T-helper 22 cell (primary cell): ENCODE results near the gene SYNGR4.
A peak's percentile ranks its signal among the peaks of the same experiment; 100 is the strongest.

Experiments
- DNase-seq: peaks from one replicate; pipeline ENCODE4 v3.0.0-alpha.2; 2020; ENCODE audit warnings: low read depth

Gene SYNGR4

DNA sequence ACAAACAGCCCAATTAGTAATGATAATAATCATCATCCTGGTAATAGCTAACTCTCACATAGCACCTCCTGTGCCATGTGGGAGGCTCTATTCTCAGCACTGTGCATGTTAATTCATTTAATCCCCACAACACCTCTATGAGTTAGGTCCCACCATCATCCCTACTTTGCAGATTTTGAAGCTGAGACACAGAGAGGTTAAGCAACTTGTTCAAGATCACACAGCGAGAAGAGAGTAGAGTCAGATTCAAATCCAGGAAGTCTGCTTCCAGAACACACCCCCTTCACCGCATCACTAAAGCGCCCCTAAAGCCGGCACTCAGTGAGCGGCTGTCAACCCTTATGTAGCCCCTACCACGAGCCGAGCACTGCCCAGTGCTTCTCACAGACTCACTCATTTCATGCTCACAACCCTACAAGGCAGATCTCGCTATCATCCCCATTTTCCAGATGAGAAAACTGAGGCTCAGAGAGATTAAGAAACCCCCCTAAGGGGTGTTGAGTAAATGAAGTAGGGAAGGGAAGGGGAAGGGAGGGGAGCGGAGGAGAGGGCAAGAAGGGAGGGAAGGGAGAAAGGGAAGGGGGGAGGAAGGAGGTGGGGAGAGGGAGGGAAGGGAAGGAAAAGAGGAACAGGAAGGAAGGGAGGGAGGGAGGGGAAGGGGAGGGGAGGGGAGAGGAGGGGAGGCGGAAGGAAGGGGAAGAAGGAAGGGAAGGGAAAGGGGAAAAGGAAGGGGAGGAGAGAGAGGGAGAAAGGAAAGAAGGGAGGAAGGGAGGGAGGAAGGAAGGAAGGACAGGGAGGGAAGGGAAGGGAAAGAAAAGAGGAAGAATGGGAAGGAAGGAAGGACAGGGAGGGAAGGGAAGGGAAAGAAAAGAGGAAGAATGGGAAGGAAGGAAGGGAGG, 22.4 kb upstream of the SYNGR4 start:
- no peak for DNase-seq

DNA sequence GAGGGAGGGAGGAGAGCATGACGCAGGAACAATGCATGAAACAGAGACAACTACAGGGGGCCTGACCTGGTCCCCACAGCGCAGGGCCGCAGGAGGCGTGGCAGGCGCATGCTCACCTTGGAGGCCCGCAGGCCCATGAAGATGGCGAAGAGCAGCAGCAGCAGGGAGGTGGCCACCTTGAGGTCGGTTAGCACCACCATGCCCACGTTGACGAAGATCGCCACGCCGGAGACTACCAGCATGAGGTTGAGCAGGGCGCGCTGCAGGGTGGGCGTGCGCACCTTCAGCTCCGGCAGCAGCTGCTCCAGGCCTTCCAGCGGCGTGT, 21.8 kb upstream of the SYNGR4 start:
- no peak for DNase-seq

DNA sequence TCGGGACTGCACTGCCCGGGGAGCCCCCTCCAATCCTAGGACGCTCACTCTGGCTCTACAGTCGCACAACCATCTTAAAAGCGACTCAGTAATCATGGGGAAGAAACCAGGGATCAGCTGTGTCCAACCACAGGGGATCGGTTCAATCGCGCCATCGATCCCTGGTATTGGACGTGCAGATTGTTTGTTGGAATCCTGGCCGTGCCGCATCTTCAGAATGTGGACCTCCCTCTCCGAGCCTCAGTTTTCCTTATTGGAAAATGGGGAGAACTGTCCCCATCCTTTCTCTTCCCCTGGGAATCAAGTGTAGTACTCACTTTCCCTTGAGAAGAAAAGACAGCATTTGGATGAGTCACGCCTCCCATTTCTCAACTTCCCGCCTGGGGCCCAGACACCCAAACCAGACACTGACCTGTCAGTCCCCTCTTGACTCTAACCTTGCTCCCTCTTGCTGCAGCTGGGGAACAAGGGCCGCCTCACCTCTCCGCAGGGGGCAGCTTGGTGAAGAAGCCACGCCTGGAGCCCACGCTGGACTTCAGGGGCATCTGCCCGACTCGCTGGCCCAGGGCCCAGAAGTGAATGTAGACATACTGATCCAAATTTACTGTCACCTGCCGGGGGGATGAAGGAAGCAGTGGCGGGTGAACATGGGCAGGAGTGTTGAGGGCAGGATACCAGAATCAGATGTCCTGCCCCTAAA, 21.2 kb upstream of the SYNGR4 start:
- DNase-seq, result no peak

DNA sequence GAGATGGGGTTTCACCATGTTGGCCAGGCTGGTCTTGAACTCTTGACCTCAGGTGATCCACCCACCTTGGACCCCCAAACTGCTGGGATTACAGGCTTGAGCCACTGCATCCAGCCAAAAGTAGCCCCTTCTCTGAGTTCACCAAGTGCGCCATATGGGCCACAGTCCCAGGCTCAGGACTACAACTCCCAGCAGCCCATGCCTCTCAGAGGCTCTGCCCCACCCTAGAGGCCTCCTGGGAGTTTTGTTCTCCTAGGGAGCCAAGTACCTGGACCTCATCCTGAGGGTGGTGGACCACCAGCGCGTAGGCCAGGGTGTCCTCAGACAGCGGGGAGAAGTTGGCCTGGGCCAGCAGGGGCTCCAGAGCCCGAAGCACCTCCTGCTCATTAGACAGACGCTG, 19.3 kb upstream of the SYNGR4 start:
- no peak for DNase-seq

DNA sequence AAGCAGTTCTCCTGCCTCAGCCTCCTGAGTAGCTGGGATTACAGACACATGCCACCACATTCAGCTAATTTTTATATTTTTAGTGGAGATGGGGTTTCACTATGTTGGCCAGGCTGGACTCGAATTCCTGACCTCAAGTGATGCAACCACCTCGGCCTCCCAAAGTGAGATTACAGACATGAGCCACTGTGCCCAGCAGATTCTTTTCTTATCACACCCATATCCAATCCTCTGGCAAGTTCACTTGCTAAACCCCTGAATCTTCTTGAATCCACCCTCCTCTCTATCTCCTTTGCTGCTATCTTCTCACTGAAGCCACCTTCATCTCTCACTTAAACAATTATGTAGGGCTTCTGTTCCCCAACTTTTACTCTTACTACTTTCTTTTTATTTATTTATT, 18.0 kb upstream of the SYNGR4 start:
- no peak for DNase-seq

DNA sequence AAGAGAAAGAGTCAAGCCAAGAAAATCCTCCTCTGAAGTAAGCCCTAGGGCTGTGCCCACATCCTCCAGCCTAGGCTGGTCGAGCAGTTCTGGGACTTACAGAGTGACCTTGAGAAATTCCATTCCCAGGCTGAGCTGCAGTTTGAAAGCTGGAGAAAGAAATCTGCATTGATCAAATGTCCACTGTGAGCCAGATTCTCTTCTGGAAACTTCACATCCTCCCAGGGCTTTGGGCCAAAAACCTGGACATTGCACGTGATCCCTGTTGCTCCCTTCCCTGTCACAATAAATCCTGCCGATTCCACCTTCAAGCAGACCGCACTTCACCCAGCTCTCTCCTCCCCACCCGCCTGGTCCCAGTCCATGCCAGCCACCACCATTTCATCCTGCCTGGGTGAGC, 16.1 kb upstream of the SYNGR4 start:
- DNase-seq, result no peak

DNA sequence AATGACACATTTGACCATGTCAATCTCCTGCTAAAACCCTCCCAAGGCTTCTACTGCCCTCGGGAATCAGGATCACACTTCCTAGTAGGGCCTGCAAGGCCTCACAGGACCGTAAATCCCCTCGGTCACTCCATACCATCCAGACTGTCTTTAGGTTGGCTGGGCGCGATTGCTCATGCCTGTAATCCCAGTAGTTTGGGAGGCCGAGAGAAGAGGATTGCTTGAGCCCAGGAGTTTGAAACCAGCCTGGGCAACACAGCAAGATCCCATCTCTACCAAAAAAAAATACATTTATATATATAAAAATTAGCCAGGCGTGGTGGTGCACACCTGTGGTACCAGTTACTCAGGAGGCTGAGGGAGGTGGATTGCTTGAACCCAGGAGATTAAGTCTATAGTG, 15.4 kb upstream of the SYNGR4 start:
- DNase-seq, result no peak

DNA sequence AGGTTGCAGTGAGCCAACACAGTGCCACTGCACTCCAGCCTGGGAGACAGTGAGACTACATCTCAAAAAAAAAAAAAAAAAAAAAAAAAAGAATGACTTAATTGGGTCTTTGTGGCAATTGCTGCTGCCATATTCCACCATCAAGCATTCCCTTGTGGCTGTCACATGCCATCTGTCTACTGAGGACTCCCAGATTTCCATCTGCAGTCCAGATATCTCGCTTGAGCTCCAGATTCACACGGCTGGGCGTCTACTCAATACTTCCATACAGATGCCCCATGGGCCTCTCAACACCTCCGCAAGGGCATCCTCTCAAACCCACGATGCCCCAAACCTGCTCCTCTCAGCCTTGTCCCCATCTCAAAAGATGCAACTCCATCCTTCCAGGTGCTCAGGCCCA, 13.3 kb upstream of the SYNGR4 start:
- DNase-seq, result no peak

DNA sequence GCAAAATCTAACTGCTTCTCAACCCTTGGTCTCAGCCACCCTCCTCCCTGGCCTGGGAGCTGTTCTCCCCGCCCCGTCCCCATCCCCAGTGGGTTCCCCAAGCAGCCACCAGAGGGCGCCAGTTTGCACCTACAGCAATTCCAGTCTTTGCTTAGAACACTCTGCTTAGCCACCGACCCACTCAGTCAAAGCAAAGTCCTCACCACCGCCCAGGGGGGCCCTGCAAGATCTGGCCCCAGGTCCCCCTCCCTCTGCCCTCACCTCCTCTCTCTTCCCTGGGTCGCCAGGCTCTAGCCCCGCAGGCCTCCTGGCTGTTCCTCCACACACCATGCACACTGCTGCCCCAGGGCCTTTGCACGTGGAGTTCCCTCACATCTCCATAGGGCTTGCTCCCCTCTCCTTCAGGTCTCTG, 12.8 kb upstream of the SYNGR4 start:
- DNase-seq, result peak; percentile 29

DNA sequence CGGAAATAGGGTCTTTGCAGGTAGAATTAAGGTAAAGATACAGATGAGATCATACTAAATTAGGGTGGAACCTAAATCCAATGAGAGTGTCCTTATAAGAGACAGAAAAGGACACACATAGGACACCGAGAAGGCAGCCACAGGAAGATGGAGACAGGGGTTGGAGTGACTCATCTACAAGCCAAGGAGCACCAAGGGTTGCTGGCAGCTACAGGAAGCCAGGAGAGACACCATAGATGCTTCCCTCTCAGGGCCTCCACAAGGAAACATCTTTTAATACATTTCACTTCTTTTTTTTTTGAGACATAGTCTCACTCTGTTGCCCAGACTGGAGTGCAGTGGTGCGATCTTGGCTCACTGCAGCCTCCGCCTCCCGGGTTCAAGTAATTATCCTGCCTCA, 10.5 kb upstream of the SYNGR4 start:
- DNase-seq, result no peak

DNA sequence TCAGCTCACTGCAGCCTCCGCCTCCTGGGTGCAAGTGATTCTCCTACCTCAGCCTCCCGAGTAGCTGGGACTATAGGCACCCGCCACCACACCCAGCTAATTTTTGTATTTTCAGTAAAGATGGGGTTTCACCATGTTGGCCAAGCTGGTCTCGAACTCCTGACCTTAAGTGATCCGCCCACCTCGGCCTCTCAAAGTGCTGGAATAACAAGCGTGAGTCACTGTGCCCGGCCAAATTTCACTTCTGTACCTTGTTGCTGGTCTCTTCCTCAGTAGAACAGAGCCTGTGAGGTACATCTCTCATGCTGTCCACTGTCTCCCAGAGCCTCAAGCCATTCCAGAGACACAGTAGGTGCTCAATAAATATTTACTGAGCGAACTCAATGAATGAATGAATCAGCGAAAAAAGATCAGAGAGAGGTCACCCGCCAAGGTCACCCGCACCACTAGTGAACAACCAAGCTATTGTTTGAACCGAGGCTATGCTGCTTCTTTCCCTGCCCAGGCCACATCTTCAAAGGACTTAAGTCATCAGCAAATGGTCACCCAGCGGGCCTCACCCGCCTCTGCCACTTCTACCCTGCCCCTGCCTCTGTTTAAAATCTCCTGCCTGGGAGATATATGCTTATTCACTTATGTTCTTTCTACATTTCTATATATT, 9.7 kb upstream of the SYNGR4 start:
- no peak for DNase-seq

DNA sequence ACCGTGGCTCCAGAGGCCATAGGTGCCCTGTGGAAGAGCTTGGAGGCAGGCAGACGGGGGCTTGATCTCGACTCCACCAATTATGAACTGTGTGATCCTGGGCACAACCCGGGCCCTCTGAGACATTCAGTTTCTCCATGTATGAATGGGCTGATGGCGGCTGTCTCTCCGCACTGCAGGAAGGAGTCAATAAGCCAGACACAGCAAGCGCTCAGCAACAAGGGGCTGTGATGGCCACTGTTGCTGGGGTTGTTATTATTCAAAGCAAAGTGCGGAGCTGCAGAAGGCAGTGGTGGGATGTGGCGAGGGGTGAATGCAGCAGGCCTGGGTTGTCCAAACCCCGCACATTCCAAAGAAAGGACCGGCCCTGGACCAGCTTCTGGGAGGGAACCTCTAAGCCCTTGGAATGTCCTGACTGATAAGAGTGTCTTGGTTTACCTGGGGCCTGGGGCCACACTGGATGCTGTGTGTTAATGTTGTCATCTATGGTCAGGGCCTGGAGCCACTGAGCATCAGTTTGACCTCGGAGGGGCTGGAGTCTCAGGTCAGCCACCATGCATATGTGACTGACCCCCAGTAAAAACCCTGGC, 8.7 kb upstream of the SYNGR4 start:
- DNase-seq, result no peak

DNA sequence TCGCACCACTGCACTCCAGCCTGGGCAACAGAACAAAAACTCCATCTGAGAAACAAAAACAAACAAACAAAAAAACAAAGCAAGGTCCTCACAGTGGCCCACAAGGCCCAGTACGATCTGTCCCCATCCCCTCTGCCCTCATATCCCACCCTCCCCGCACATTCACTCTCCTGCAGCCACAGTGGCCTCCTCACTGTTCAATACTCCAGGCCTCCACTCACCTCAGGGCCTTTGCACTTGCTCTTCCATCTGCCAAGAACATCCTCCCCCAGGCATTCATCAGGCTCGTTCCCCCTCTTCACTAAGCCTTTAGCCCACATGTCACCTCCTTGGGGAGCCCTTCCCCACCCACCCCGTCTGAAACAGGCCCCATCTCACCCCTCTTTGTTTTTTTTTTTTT, 5.0 kb upstream of the SYNGR4 start:
- no peak for DNase-seq

DNA sequence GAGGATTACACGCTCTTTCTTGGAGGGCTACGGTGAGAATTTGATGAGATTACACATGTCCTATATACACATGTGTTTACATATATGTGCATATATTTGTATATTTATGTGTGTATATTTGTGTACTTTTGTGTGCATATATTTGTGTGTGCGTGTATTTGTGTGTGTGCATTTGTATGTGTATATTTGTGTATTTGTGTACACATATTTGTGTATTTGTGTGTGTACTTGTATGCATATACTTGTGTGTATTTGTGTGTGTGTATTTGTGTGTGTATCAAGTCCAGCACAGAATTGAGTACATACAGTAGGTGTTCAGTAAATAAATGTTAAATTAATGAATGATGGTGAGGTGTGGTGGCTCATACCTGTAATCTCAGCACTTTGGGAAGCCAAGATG, 2.3 kb upstream of the SYNGR4 start:
- no peak for DNase-seq

DNA sequence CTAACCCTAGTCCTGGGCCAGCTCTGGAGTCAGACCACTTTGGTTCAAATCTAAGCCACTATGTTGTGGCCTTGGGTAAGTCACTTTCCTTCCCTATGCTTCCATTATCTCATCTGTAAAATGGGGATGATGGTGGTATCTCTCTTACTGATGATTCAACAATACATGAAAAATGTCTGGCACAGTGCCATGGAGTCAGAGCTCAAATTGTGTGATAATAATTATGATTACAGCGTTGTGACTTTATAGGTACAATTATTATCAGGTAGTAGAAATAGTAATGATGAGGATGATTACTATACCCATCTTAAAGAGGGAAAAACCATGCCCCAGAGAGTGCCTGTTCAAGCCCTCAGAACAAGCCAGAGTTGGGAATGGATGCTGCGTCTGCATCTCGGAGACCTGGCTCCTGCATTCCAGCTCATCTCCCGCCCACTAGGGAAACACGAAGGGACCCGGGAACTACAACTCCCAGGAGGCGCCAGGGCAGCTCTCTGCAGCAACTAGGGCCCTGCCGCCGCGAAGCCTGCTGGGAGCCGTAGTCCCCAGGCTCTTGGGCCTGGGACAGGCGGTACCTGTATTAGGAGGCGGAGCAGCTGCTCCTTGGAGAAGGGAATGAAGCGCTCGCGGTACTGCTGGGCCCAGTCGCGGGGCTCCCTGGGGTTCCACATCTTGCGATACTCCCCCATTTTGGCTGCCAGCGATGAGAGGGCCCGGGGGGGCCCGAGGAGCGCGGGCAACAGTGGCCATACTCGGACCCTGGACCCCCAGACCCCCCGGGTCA, 1.3 kb upstream of the SYNGR4 start:
- peak; percentile 84 for DNase-seq

DNA sequence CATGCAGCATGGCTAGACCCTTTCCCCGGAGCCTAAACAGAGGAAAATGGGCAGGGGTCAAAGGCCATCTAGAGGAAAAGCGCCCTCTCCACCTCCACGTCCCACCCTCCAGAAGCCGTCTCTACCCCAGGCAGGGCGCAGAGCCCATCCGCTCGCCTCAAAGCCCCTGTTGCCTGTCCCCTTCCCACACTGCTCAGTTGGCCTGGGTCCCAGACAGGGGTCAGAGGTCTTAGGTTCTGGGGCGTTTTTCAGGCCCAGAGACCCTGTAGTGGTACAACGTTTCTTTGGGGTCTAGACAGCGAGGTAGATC, 712 bp upstream of the SYNGR4 start:
- no peak for DNase-seq

DNA sequence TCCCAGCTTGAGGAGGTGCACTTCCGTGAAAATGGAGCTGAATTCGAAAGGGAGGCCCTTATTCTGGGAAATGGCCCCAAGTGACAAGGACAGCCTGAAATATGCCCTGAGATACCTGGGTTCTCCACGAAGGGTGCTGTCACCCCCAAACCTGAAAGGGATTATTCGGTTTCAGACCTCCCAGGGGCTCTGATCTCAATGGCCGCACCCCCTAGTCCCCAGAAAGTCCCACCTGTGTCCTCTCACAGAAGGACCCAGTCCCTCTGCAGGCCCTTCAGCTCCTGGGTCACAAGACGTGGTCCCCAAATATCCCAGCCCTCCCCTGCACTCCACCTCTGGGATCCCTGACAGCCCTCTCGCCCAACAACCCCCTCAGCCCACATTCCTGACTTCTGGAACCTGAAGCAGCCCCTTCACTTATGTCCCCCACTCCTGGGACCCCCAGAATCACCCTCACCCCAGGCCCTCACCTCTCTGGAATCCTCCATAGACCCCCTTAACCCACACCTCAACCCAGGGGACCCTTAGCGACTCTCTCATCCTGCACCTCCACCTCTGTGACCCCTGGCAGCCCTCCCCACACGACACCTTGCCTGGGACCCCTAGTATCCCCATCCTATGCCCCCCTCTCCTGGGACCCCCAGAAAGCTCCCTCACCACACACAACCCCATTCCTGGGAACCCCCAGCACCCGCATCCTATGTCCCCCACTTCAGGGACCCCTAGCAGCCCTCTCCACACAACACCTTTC, 606 bp downstream of the SYNGR4 start:
- DNase-seq, result no peak

DNA sequence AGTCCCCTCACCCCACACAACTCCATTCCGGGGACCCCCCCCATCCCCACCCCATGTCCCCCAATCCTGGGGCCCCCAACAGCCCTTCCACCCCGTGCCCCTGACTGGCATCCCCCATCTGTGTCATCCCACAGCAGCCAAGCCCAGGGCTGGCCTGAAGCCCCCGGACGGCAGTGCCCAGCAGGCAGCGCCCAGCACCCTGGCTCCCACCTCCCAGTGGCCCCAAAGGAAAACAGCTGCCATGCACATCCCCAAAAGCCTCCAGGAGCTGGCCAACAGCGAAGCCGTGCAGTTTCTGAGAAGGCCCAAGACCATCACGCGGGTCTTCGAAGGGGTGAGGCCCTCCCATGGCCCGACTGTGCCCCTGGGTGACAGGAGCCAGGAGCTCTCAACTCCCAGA, 1.4 kb downstream of the SYNGR4 start:
- DNase-seq, result no peak

DNA sequence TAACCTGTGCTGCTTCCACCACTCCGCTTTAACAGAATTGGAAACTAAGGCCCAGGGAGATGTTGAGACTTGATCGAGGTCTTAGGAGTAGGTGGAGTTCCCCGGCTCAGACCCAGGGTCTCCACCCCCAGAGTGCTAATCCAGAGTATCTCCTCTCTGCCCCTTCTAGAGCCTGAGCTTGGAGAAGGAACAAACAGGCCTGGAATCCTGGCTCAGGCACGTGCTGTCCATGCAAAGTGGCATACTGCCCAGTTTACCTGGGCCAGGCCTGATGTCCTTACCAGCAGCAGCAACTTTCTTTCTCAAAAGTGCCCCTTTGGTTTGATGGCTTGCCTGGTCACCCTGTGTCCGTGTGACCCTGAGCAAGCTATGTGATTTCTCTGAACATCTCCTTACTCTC, 3.7 kb downstream of the SYNGR4 start:
- no peak for DNase-seq

DNA sequence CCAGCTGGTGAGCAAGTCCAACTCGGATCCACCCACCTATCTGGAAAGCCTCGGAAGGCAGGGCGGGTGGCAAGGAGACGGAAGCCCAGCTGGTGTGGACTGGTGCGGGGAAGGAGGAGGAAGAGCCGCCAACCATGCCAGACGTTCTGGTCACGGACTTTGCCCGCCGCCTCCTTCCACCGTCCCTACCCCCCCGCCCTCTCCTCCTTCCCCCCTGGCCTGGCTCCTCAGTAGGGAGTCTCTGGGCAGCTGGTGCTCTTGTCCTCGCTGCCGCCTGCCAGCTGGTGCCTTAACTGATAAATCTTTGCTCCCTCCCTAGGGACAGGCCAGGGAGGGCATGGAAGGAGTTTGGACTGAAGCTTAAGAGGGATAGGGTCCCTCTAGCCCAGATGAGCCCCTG, 4.8 kb downstream of the SYNGR4 start:
- DNase-seq, result no peak

DNA sequence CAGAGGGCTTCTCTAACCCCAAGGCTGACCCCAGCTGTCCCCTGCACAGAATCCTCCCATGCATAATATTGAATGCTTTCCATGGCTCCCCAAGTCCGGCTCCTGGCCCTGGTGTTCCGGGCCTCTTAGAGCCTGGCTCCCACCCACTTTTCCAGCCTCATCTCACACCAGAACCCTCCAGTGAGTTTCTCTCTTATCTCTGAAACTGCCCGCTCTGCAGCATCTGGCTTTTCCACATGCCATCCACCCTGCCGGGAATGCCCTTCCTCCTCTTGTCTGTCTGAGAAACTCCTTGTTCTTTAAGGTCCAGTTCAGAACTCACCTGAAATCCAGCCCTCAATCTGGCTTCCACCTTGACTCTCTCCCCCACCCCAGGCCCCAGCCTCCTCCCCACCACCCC, 6.8 kb downstream of the SYNGR4 start:
- DNase-seq, result no peak

DNA sequence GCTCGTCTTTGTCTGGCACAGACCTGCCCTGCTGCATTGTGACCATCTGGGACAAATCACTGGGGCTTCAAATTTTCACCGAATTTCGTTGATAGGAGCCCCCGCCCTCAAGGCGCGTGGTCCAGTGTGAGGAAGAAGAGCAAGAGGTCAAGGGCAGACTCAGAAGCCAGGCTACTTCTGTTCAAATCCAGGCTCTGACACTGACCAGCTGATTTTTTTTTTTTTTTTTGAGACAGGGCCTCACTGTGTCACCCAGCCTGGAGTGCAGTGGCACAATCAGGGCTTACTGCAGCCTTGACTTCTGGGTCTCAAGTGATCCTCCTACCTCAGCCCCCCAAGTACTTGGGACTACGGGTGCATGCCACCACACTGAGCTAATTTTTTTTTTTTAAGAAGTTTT, 7.2 kb downstream of the SYNGR4 start:
- DNase-seq, result no peak
